Activated naive CD4-positive, alpha-beta T cell (primary cell): ENCODE data around the gene PPM1A.

Experiments
- DNase-seq, 4 experiments: peaks; one replicate each; lab custom pipeline; 2025; lab: John Stamatoyannopoulos, UW

The PPM1A gene

GRCh38 chr14:60248697-60249318 is at the start of gene PPM1A:
TSS of gene PPM1A (plus strand) at chr14:60249221. CDS start at chr14:60282704, 33,483 bp downstream.
- DNase-seq, result peak; percentile 90 to 95 (median 92)

- no peak for DNase-seq
These were observed 49.7 kb upstream of the PPM1A start for GRCh38 chr14:60199321-60199720.

DNA sequence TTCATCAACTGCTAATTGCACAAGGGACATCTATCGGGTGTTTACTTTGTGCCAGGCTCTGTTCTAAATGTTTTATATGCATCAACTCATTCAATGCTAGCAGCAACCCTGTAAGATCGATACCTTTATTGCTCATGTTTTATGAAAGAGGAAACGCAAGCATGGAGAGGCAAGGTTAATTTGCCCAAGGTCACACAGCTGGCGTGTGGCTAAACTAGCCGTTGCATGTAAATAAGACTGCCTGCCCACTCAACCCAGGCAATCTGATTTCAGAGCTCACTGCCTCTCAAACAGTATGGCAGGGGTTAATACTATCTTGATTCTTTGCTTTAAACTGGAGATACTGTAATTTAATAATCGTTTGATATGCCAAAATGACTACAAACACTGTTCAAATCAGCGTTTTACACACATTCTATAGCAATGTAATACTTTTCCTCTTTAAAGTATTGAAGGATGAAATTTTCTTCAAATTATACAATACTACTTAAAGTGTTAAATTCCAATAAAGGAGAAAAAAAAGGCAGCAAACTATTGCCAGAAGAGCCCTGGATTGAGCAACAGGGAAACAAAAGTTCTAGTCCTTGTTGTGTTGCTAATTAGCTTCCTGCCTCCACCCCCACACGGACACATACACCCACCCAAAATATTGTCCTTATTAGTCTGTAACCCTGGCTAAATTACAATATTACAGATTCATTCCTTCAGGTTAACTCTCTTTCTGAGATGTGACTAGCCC is 44.7 kb upstream of the PPM1A start:
- no peak for DNase-seq

DNA sequence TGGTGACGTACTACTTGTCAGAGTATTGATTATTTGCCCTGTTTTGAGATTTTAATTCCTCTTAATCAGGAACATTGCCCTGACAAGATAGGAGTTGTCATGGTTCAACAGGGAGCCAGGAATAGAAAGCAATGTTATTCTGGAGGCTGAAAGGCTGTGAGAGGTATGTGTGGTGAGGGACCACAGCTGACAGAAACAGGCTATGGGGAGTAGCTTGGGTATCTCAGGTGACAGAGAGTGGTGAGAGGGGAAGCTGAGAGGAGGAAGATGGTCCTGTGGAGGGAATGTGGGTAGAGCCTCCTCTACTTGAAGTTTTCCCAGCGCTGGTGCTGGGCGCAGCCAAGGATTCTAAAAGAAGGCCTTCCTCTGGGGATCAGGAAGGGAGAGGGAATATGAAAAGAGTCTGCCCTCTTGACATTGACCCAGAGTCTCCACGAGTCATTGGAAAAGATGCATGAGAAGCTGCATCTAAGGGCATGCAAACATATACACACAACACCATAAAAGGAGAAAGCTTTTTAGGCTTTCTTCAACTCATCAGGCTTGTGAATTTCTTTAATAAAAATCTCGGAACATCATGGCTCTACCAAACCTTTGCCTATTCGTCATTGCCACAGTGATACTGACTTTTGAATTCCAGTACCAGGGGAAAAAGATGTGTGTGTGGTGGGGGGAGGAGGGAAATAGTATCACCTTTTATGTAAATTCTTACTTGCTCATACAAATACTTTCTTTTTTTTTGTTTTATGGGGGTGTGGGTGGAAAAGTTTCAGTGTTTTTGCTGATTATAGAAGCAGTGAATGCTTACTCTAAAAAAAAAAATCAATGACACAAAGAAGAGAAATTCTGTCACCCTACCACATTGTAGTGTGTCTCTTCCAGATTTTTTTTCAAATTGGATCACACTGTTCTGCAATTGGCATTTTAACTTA is 43.9 kb upstream of the PPM1A start:
- no peak for DNase-seq

- DNase-seq, result no peak
These were observed 42.8 kb upstream of the PPM1A start for GRCh38 chr14:60206249-60206670.

GRCh38 chr14:60206837-60207533 is 42.0 kb upstream of the PPM1A start:
- no peak for DNase-seq

- no peak for DNase-seq
These were observed 38.3 kb upstream of the PPM1A start for GRCh38 chr14:60210703-60211102.

- no peak for DNase-seq
These were observed 37.9 kb upstream of the PPM1A start for GRCh38 chr14:60211153-60211552.

DNA sequence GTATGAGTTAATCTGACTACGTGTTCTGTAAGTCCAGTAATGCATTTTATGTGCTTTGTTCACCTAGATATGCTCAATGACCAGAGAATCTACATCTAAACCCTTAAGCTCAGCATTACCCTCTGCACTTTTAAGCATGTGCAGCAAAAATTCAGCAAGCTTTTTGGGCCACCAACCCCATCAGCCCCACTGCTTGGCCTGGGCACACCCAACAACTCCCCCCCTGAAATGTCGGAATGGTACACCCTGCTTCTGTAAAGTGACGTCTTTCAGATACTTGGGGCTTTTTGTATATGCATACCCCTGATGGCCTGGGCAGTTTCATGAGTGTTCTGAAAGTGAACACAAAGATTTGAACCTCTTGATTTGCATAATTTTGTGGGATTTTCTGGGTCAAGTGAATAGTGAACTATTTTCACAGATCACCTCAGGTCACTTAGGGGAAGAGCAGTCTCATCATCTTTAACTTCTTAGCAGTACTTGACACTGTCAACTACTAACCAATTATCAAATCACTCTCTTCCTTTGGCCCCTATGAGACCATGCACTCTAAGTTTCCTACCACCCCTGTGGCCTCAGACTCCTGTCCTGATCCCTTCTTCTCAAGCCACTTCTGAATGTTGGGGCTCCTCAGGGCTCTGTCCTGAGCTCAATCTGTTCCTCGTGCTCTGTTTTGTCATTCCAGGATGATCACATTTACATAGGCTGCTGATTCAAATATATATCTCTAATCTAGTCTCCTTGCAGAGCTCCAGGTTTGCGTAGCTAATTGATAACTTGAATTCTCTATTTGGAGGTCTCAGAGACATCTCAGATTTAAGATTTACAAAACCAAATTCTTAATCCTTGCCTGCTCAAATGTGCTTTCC is 36.3 kb upstream of the PPM1A start:
- DNase-seq, result no peak

DNA sequence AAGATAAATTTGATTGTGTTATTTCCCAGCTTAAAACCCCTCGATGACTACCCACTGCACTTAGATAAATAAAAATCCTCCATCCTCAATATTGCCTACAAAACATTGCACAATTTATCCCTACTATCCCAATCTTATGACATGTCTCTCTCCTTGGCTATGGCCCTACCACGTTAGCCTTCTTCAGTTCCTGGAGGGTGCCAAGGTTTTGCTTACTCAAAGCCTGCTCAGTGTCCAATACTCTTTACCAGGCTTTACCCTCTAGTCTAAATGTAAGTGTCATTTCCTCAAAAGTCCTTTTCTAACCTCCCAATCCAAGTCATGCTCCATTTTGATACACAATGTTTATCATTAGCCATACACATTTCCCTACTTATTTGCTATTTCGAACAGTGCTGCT is 35.0 kb upstream of the PPM1A start:
- no peak for DNase-seq

GRCh38 chr14:60214415-60215126 is 34.5 kb upstream of the PPM1A start:
- DNase-seq, result no peak

- DNase-seq, result no peak
These were observed 33.9 kb upstream of the PPM1A start for GRCh38 chr14:60215127-60215444.

DNA sequence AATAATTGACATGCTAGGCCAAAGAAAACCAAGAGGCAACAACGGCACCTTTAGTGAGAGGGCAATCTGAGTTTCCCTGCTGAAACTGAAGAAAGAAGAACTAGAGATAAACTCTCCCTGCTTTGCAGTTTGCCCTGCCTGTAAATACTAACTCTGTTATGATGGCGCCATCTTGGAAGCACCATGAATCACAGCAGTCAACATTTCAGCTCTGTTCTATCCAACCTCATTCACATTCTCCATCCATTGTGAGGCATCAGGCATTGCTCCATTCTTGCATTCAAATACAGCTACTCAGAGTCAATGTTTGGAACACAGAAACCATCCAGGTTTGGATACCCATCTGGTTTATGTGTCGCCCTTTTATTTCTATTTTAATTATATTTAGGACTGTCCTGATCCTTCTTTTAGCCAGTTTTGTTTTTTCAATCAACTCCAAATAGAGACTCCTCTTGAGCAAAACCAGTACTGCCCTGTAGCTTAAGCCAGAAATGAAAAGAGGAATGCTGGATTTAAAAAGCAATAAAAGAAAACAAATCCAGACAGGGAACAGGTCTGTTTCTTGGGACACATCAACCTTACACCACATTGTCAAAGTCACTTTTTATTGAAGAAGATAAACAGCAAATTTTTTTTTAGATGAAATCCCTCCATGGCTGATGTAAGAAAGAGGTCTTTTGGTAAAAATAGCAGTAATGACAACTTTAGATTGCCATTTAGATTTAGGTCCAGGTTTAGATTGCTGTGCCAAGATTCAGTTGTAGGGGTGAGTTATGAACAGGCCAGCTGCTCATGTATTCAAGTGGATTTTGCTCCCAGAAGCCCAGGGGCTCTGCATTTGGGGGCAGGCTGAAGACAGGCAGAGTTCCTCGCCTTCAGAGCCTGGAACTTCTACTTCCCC is 33.3 kb upstream of the PPM1A start:
- no peak for DNase-seq

GRCh38 chr14:60217713-60218112 is 31.3 kb upstream of the PPM1A start:
- DNase-seq, result no peak

GRCh38 chr14:60220084-60220483 is 28.9 kb upstream of the PPM1A start:
- no peak for DNase-seq

GRCh38 chr14:60220917-60221316 is 28.1 kb upstream of the PPM1A start:
- DNase-seq, result no peak

GRCh38 chr14:60221457-60221856 is 27.6 kb upstream of the PPM1A start:
- DNase-seq, result no peak

DNA sequence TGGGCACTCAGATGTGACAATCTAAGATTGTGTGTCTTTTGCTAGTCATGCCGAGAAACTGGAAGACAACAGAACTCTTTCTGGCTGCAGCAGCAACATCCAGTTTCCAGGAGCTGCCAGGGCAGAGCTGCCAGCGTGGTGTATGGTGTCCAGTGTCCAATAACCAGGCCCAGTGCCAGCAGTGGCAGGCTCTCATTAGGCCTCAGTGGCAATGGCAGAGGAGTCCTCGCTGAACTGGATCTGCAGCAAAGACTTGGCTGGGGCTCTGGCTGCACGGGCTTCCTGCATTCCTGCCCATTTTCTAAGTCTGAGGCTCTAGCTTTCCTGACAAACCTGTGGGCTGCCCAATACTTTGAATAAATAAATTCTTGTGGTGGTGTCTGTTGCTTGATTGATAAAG is 26.2 kb upstream of the PPM1A start:
- no peak for DNase-seq

DNA sequence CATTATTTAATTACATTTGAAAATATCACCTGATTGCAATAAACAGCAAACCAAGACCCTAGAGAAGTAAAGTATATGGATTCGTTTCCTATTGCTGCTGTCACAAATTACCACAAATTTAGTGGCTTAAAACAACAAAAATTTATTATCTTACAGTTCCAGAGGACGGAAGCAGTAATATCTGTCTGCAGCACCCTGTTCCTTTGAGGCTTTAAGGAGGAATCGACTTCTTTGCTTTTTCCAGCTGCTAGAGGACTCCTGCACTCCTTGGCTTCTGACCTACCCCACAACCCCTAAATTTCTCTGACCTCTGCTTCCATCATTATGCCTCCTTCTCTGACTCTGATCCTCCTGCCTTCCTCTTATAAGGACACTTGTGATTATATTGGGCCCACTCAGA is 23.8 kb upstream of the PPM1A start:
- DNase-seq, result no peak

- DNase-seq, result no peak
These were observed 22.7 kb upstream of the PPM1A start for GRCh38 chr14:60226298-60226697.
